IMR-90 (cell line): ENCODE data around the gene RNF144B. TPM values are rescaled to one million over a fixed set of nuclear protein-coding genes. Genes with fewer than 3 reads are reported as not detected.

Experiments
- ATAC-seq: fragments of 200-7000 bp; cut with Tn5 transposase; 2 replicates; pipeline ENCODE4 v1.9.1; 2020; ENCODE audit warnings: low read depth, mild to moderate bottlenecking, moderate library complexity
- BruUV-seq: library from RNA; stranded (reverse); fragments of 400-500 nt; replicated peaks from 2 replicates; lab custom pipeline; 2021; lab: Mats Ljungman, UMichigan
- CTCF ChIA-PET: fragments of 300-600 bp; formaldehyde crosslinking; extraction: SDS; loops from one replicate; lab custom pipeline; 2021; ENCODE audit warnings: antibody characterized with exemption; lab: Yijun Ruan, JAX
- POLR2A ChIA-PET: fragments of 300-600 bp; sonication (Branson Sonifier 250); formaldehyde crosslinking; loops from one replicate; lab custom pipeline; 2022; ENCODE audit warnings: antibody characterized with exemption; ENCODE audit not compliant: unreplicated experiment; lab: Charles Lee
- DNase-seq: peaks from one replicate; pipeline ENCODE4 v3.0.0; 2013
- H2AFZ ChIP-seq: replicated peaks from 2 replicates; pipeline ENCODE3; 2013; ENCODE audit warnings: low read length, mild to moderate bottlenecking; ENCODE audit not compliant: poor library complexity
- H2AK5ac ChIP-seq: 2 replicates; pipeline ENCODE4 v1.6.1; 2013; ENCODE audit warnings: low read depth, low read length, inconsistent platforms
- H2AK9ac ChIP-seq: replicated peaks from 2 replicates; pipeline ENCODE3; 2013; ENCODE audit warnings: mild to moderate bottlenecking, low read depth, low read length, moderate library complexity; ENCODE audit not compliant: poor library complexity
- H2BK120ac ChIP-seq: 2 replicates; pipeline ENCODE4 v1.6.1; 2013; ENCODE audit warnings: low read depth, low read length, inconsistent platforms
- H2BK15ac ChIP-seq: 3 replicates; pipeline ENCODE4 v1.6.1; 2013; ENCODE audit warnings: low read depth, low read length, inconsistent platforms
- H2BK20ac ChIP-seq: 2 replicates; pipeline ENCODE4 v1.6.1; 2013; ENCODE audit warnings: low read depth, mild to moderate bottlenecking, inconsistent platforms, low read length, moderate library complexity
- H2BK5ac ChIP-seq: 2 replicates; pipeline ENCODE4 v1.6.1; 2013; ENCODE audit warnings: mild to moderate bottlenecking, low read depth, low read length, inconsistent platforms; ENCODE audit not compliant: poor library complexity, severe bottlenecking
- H3K14ac ChIP-seq: replicated peaks from 2 replicates; pipeline ENCODE4 v1.6.1; 2013; ENCODE audit warnings: low read depth, low read length, inconsistent platforms
- H3K18ac ChIP-seq: 2 replicates; pipeline ENCODE4 v1.6.1; 2013; ENCODE audit warnings: low read depth, low read length, control low read depth
- H3K23ac ChIP-seq: 2 replicates; pipeline ENCODE4 v1.6.1; 2013; ENCODE audit warnings: low read depth, low read length, inconsistent platforms
- H3K27ac ChIP-seq: 2 replicates; pipeline ENCODE4 v1.5.1; 2013; ENCODE audit warnings: mild to moderate bottlenecking, control low read depth, low read length; ENCODE audit not compliant: insufficient read depth
- H3K27me3 ChIP-seq: 2 replicates; pipeline ENCODE4 v1.6.1; 2013; ENCODE audit warnings: low read length; ENCODE audit not compliant: control insufficient read depth, insufficient read depth
- H3K36me3 ChIP-seq: 2 replicates; pipeline ENCODE4 v1.6.1; 2013; ENCODE audit warnings: low read length, mixed read lengths; ENCODE audit not compliant: control insufficient read depth, insufficient read depth
- H3K4ac ChIP-seq: 2 replicates; pipeline ENCODE4 v1.6.1; 2013; ENCODE audit warnings: low read depth, low read length, inconsistent platforms
- H3K4me1 ChIP-seq: 2 replicates; pipeline ENCODE4 v1.6.1; 2013; ENCODE audit warnings: low read length, mixed read lengths; ENCODE audit not compliant: control insufficient read depth, insufficient read depth
- H3K4me2 ChIP-seq: 2 replicates; pipeline ENCODE4 v1.6.1; 2013; ENCODE audit warnings: low read depth, mild to moderate bottlenecking, control low read depth, low read length, moderate library complexity
- H3K4me3 ChIP-seq: 2 replicates; pipeline ENCODE4 v1.5.1; 2013; ENCODE audit warnings: low read depth, mild to moderate bottlenecking, control low read depth, low read length, moderate library complexity; ENCODE audit not compliant: insufficient read depth
- H3K56ac ChIP-seq: 2 replicates; pipeline ENCODE4 v1.6.1; 2013; ENCODE audit warnings: low read length, inconsistent platforms; ENCODE audit not compliant: insufficient read depth; ENCODE audit errors: extremely low read depth
- H3K79me1 ChIP-seq, 2 experiments: 2 replicates each; pipeline ENCODE4 v1.6.1; 2013; ENCODE audit warnings: low read length in 2 of 2, inconsistent platforms in 1 of 2, low read depth in 1 of 2
- H3K9ac ChIP-seq: 2 replicates; pipeline ENCODE4 v1.6.1; 2013; ENCODE audit warnings: low read depth, low read length, control low read depth
- H3K9me1 ChIP-seq: 2 replicates; pipeline ENCODE4 v1.6.1; 2013; ENCODE audit warnings: low read length, inconsistent platforms; ENCODE audit not compliant: insufficient read depth
- H3K9me3 ChIP-seq: 2 replicates; pipeline ENCODE4 v1.6.1; 2013; ENCODE audit warnings: low read length; ENCODE audit not compliant: control insufficient read depth, insufficient read depth
- H4K20me1 ChIP-seq: 2 replicates; pipeline ENCODE4 v1.6.1; 2013; ENCODE audit warnings: low read length, inconsistent platforms; ENCODE audit not compliant: insufficient read depth
- H4K5ac ChIP-seq: 2 replicates; pipeline ENCODE4 v1.6.1; 2013; ENCODE audit warnings: mild to moderate bottlenecking, low read depth, low read length, control low read depth
- H4K8ac ChIP-seq, 2 experiments: 2 replicates each; pipeline ENCODE4 v1.6.1; 2013; ENCODE audit warnings: low read depth in 2 of 2, low read length in 2 of 2, control low read depth in 1 of 2, inconsistent platforms in 1 of 2
- H4K91ac ChIP-seq: 2 replicates; pipeline ENCODE4 v1.6.1; 2013; ENCODE audit warnings: low read depth, low read length, inconsistent platforms; ENCODE audit not compliant: insufficient read depth
- BHLHE40 ChIP-seq: fragments of 150-350 bp; IDR thresholded peaks from 2 replicates; pipeline ENCODE4 v1.6.1; 2016; ENCODE audit warnings: mild to moderate bottlenecking, low read depth, low read length
- CEBPB ChIP-seq: IDR thresholded peaks from 2 replicates; pipeline ENCODE4 v1.6.1; 2012; ENCODE audit warnings: low read depth, low read length, improper control_type of control experiment
- CHD1 ChIP-seq: IDR thresholded peaks from 2 replicates; pipeline ENCODE4 v1.6.1; 2012; ENCODE audit warnings: low read depth, low read length, improper control_type of control experiment
- CTCF ChIP-seq: conservative IDR thresholded peaks from 2 replicates; pipeline ENCODE4 v1.5.1; 2012; ENCODE audit warnings: mild to moderate bottlenecking, low read depth, low read length, improper control_type of control experiment
- ELK1 ChIP-seq: fragments of 150-350 bp; IDR thresholded peaks from 2 replicates; pipeline ENCODE4 v1.6.1; 2016; ENCODE audit warnings: low read depth, mild to moderate bottlenecking, low read length, moderate library complexity, borderline replicate concordance
- FOS ChIP-seq: fragments of 150-350 bp; IDR thresholded peaks from 2 replicates; pipeline ENCODE4 v1.6.1; 2016; ENCODE audit warnings: low read depth, low read length
- MAFK ChIP-seq: IDR thresholded peaks from 2 replicates; pipeline ENCODE4 v1.6.1; 2012; ENCODE audit warnings: low read depth, low read length, improper control_type of control experiment
- MAZ ChIP-seq: IDR thresholded peaks from 2 replicates; pipeline ENCODE4 v1.6.1; 2012; ENCODE audit warnings: low read depth, mild to moderate bottlenecking, low read length, improper control_type of control experiment, moderate library complexity, borderline replicate concordance
- MXI1 ChIP-seq: IDR thresholded peaks from 2 replicates; pipeline ENCODE4 v1.6.1; 2012; ENCODE audit warnings: low read depth, mild to moderate bottlenecking, low read length, moderate library complexity, borderline replicate concordance
- NFE2L2 ChIP-seq: fragments of 150-350 bp; IDR thresholded peaks from 2 replicates; pipeline ENCODE4 v1.6.1; 2016; ENCODE audit warnings: low read depth, mild to moderate bottlenecking, low read length
- POLR2A ChIP-seq: IDR thresholded peaks from 2 replicates; pipeline ENCODE4 v1.6.1; 2012; ENCODE audit warnings: mild to moderate bottlenecking, low read depth, low read length
- RAD21 ChIP-seq: IDR thresholded peaks from 2 replicates; pipeline ENCODE4 v1.6.1; 2012; ENCODE audit warnings: low read length, improper control_type of control experiment
- RCOR1 ChIP-seq: IDR thresholded peaks from 2 replicates; pipeline ENCODE4 v1.6.1; 2012; ENCODE audit warnings: mild to moderate bottlenecking, low read length, improper control_type of control experiment; ENCODE audit not compliant: insufficient replicate concordance
- RFX5 ChIP-seq: IDR thresholded peaks from 2 replicates; pipeline ENCODE4 v1.8.0; 2012; ENCODE audit warnings: low read depth, mild to moderate bottlenecking, low read length, moderate library complexity
- SMC3 ChIP-seq: fragments of 150-350 bp; IDR thresholded peaks from 2 replicates; pipeline ENCODE4 v1.6.1; 2016; ENCODE audit warnings: low read depth, mild to moderate bottlenecking, antibody characterized with exemption, low read length, moderate library complexity
- USF2 ChIP-seq: fragments of 150-350 bp; IDR thresholded peaks from 2 replicates; pipeline ENCODE4 v1.6.1; 2017; ENCODE audit warnings: mild to moderate bottlenecking, antibody characterized with exemption, low read length, low read depth
- WGBS, 2 experiments: methylation state at CpG; one replicate each; pipeline versions ENCODE4 v1.1.5 to v1.1.7; 2013; ENCODE audit warnings: missing lambda C conversion rate in 2 of 2; ENCODE audit not compliant: insufficient read length in 1 of 2; ENCODE audit errors: extremely low coverage in 2 of 2; 5-methylcytosine and 5-hydroxymethylcytosine counted together
- dilution Hi-C: fragments of 300-500 bp; cut with HindIII; formaldehyde crosslinking; loops from one replicate; pipeline ENCODE4 v1.14.3; 2018; ENCODE audit warnings: low sequenced_read_pairs; ENCODE audit not compliant: unreplicated experiment
- in situ Hi-C: fragments of 300-500 bp; cut with MboI; formaldehyde crosslinking; loops from 3 replicates; pipeline ENCODE4 v1.14.3; 2019; ENCODE audit warnings: low sequenced_read_pairs, inconsistent platforms, mixed read lengths
- intact Hi-C: fragments of 100-400 bp; cut with micrococcal nuclease; formaldehyde crosslinking; loops from 2 replicates; pipeline ENCODE4 v1.10.0; 2022
- polyA plus RNA-seq, 3 experiments: library from polyadenylated mRNA; depleted of rRNA; stranded (reverse); fragments of >200 nt; gene quantifications; 2 replicates each; pipeline ENCODE4 v1.2.3, GENCODE V29; 2012; ENCODE audit warnings: low replicate concordance in 1 of 3
- total RNA-seq: library from RNA; depleted of rRNA; stranded (reverse); fragments of >200 nt; gene quantifications from 2 replicates; pipeline ENCODE4 v1.2.3, GENCODE V29; 2012

RNF144B gene
- total and polyA plus RNA-seq, 2 of the 4 experiments (the other 2 are of a cell fraction) = 0.44 to 2.7 TPM

GRCh38 chr6:18427296-18427695 is 40.1 kb downstream of the RNF144B start:
- no peak overlapping the region for H2BK120ac ChIP-seq
- H3K4me1 ChIP-seq = no peaks in the 10 kb centered on the region; the same call in 1 of the 2 replicates
- no CpG with 5 or more reads among the region's 2 CpGs for WGBS, 2 experiments
- no TSS peak for BruUV-seq
- H3K9me3 ChIP-seq = no peaks in the 10 kb centered on the region
- in situ Hi-C loops (no loop called here), intact Hi-C loops (no loop called here), dilution Hi-C loops (no loop called here)
- H2AK5ac ChIP-seq = no peak overlapping the region
- H3K36me3 ChIP-seq = no peaks in the 10 kb centered on the region
- H3K27ac ChIP-seq = no peak overlapping the region
- H3K18ac ChIP-seq = no peak overlapping the region
- H4K20me1 ChIP-seq = no peaks in the 10 kb centered on the region
- H2BK20ac ChIP-seq = no peak overlapping the region
- POLR2A ChIA-PET = no interaction called here
- H3K4ac ChIP-seq = no peak overlapping the region
- H3K79me1 ChIP-seq = no peaks in the 10 kb centered on the region
- no peak overlapping the region for H3K9ac ChIP-seq
- H2BK5ac ChIP-seq = no peak overlapping the region
- H3K23ac ChIP-seq = no peak overlapping the region
- H3K4me3 ChIP-seq = no peak overlapping the region
- no peak for DNase-seq
- CTCF ChIA-PET = interaction anchor here (0.6 kb wide), 1 partner anchor 127 kb away, joined by 3 read pairs; no protein-coding TSS in a partner anchor
- H3K4me2 ChIP-seq = no peak overlapping the region
- no peak for ATAC-seq
- no peak overlapping the region for H4K91ac ChIP-seq
- H2BK15ac ChIP-seq = no peak overlapping the region
- H2AK9ac ChIP-seq = no peak overlapping the region
- no peak overlapping the region for H3K56ac ChIP-seq
- H3K14ac ChIP-seq = no peak overlapping the region
- no peaks in the 10 kb centered on the region for H3K9me1 ChIP-seq
- H3K27me3 ChIP-seq = peaks cover 2% of the 10 kb centered on the region; the same call in 1 of the 2 replicates
- no peak overlapping the region for H4K5ac ChIP-seq
- no peak overlapping the region for H2AFZ ChIP-seq
- no peak overlapping the region for H4K8ac ChIP-seq
- TF ChIP-seq ELK1 (no peak), RCOR1 (no peak), RAD21 (no peak), CHD1 (no peak), BHLHE40 (no peak), USF2 (no peak), CEBPB (no peak), NFE2L2 (no peak), MXI1 (no peak), MAZ (no peak), SMC3 (no peak), FOS (no peak), POLR2A (no peak), MAFK (no peak), RFX5 (no peak), CTCF (no peak)
